B cell (primary cell): ENCODE results near the gene GJE1.
"Not testable (repeated sequence)": the region's sequence is repeated elsewhere in the genome, so short reads cannot be mapped to it uniquely, and the experiment has no call there.

Source experiments
- EZH2 ChIP-seq: IDR thresholded peaks from 2 replicates; pipeline ENCODE4 v1.6.1; 2012; ENCODE audit warnings: borderline replicate concordance, low read depth, mild to moderate bottlenecking, moderate library complexity, low read length; ENCODE audit not compliant: insufficient read depth, poor library complexity, severe bottlenecking
- TF ChIP-seq, protein P1 (sequence below): fragments of 200-600 bp; IDR thresholded peaks from one replicate; pipeline ENCODE4 v1.8.0; 2022; ENCODE audit warnings: antibody characterized with exemption, mild to moderate bottlenecking

DNA sequence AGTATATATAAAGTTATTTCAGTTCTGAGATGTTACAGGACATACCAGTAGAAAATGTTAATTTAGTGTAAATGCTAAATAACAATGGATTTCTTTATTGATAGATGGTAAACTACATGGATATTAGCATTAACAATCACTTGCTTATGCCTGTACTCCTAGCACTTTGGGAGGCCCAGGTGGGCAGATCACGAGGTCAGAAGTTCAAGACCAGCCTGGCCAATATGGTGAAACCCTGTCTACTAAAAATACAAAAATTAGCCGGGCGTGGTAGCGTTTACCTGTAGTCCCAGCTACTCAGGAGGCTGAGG, 24.0 kb downstream of the GJE1 start:
- TF ChIP-seq, protein P1, sequence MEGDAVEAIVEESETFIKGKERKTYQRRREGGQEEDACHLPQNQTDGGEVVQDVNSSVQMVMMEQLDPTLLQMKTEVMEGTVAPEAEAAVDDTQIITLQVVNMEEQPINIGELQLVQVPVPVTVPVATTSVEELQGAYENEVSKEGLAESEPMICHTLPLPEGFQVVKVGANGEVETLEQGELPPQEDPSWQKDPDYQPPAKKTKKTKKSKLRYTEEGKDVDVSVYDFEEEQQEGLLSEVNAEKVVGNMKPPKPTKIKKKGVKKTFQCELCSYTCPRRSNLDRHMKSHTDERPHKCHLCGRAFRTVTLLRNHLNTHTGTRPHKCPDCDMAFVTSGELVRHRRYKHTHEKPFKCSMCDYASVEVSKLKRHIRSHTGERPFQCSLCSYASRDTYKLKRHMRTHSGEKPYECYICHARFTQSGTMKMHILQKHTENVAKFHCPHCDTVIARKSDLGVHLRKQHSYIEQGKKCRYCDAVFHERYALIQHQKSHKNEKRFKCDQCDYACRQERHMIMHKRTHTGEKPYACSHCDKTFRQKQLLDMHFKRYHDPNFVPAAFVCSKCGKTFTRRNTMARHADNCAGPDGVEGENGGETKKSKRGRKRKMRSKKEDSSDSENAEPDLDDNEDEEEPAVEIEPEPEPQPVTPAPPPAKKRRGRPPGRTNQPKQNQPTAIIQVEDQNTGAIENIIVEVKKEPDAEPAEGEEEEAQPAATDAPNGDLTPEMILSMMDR = peak; percentile 19
- TF ChIP-seq EZH2 = not testable (repeated sequence)
